Measurements from ENCODE around the gene VPS37D.

GRCh38 chr7:73717025-73717807 lies 49.6 kb downstream of the VPS37D start:
- TF ChIP-seq CTCF (IDR thresholded peaks at IDR 0.05) (no peak), POLR2A (IDR thresholded peaks at IDR 0.05) (no peak), EP300 (IDR thresholded peaks at IDR 0.05) (no peak)

Measured in sigmoid colon (tissue), 4 donors.